ENCODE measurements around the gene GRM7.

GRM7 gene

GRCh38 chr3:7203969-7204847 lies 343.3 kb downstream of the GRM7 start:
- no peak overlapping the region for H3K4me3 ChIP-seq
- no peak for TF ChIP-seq CTCF (IDR thresholded peaks at IDR 0.05)
- no peak for DNase-seq (ENCODE audit: low spot score)
- no peak overlapping the region for H3K27ac ChIP-seq

DNA sequence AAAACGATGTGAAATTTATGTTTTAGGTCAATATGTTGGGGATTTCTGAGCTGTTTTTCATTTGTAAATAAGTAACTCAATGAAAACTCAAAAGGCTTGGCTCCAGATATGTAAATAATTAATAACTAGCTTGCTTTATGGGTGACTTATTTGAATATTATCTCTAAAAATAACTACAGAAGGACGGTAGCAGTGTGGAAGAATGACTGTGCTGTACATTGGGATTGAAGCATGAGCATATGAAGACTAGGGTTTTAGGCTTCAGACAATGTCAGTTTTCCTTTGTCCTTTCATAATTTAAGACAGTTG lies 343.9 kb downstream of the GRM7 start:
- DNase-seq (ENCODE audit: low spot score): no peak
- no peak for TF ChIP-seq CTCF (IDR thresholded peaks at IDR 0.05)
- Histone ChIP-seq H3K4me3 (no peak overlapping the region), H3K27ac (no peak overlapping the region)

GRCh38 chr3:7205535-7205934 lies 344.6 kb downstream of the GRM7 start:
- no peak for TF ChIP-seq CTCF (IDR thresholded peaks at IDR 0.05)
- Histone ChIP-seq H3K27ac (no peak overlapping the region), H3K4me3 (peak overlapping the region; percentile 6)
- DNase-seq (ENCODE audit: low spot score): no peak

GRCh38 chr3:7205962-7206361 lies 345.0 kb downstream of the GRM7 start:
- H3K27ac ChIP-seq: no peak overlapping the region
- TF ChIP-seq CTCF (IDR thresholded peaks at IDR 0.05): no peak
- DNase-seq (ENCODE audit: low spot score): no peak
- H3K4me3 ChIP-seq: peak overlapping the region; percentile 6

- no peak for DNase-seq (ENCODE audit: low spot score)
- H3K27ac ChIP-seq: no peak overlapping the region
- no peak for TF ChIP-seq CTCF (IDR thresholded peaks at IDR 0.05)
- H3K4me3 ChIP-seq: no peak overlapping the region
Observed at GRCh38 chr3:7207125-7207524, 346.2 kb downstream of the GRM7 start.

- DNase-seq (ENCODE audit: low spot score): no peak
- Histone ChIP-seq H3K27ac (no peak overlapping the region), H3K4me3 (no peak overlapping the region)
- no peak for TF ChIP-seq CTCF (IDR thresholded peaks at IDR 0.05)
Observed at GRCh38 chr3:7207928-7208327, 347.0 kb downstream of the GRM7 start.

DNA sequence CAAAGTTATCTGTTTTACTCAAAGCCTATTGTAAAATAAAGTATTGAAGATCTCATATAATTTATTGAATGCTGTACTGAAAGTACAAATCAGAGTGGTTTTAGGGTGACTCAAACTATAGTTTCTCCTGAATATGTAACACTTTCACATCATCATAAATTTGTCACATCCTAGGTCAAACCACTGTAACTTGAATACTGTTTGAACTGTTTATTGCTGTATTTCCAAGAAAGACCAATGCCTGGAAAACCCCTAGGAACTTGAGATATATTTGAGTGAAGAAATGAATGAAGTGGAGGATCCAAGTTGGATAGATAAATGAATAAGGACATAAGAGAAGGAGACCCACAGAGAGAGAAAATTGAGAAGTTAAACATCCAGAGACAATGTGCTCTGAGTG lies 348.2 kb downstream of the GRM7 start:
- TF ChIP-seq CTCF (IDR thresholded peaks at IDR 0.05): no peak
- no peak for DNase-seq (ENCODE audit: low spot score)
- Histone ChIP-seq H3K27ac (no peak overlapping the region), H3K4me3 (no peak overlapping the region)
